Stomach (tissue), 4 donors: ENCODE measurements around the gene SPECC1.

Experiments used
- CTCF ChIP-seq, 7 experiments: fragments of 450-650 bp in 4 of 7; fragments of 200-600 bp in 3 of 7; sonication (generic) in 3 of 7; IDR thresholded peaks; one replicate each; pipeline ENCODE4 v1.5.1; 2016 to 2019; ENCODE audit warnings: antibody characterized with exemption in 7 of 7, control low read depth in 2 of 7, mild to moderate bottlenecking in 1 of 7
- EP300 ChIP-seq: sonication (generic); formaldehyde crosslinking; IDR thresholded peaks from one replicate; pipeline ENCODE4 v1.6.1; 2017; ENCODE audit warnings: antibody characterized with exemption
- POLR2A ChIP-seq, 4 donors: fragments of 450-650 bp; IDR thresholded peaks; one replicate each; pipeline ENCODE4 v1.6.1; 2016; ENCODE audit warnings: antibody characterized with exemption in 4 of 4, control low read depth in 2 of 4, mild to moderate bottlenecking in 1 of 4, moderate library complexity in 1 of 4

- no peak for TF ChIP-seq CTCF (IDR thresholded peaks at IDR 0.05)
- no peak for TF ChIP-seq EP300
- TF ChIP-seq POLR2A (IDR thresholded peaks at IDR 0.05): no peak
These were observed 50.6 kb downstream of the SPECC1 start for GRCh38 chr17:20059728-20060188.
